DMS53 treated with DMSO at 0.1 percent for 48 hours (cell line): ENCODE data around the gene PRF1.
A peak's percentile ranks its signal among the peaks of the same experiment; 100 is the strongest.
"Not testable (repeated sequence)": the region's sequence is repeated elsewhere in the genome, so short reads cannot be mapped to it uniquely, and the experiment has no call there.

Experiments
- DNase-seq: peaks from one replicate; lab custom pipeline; 2025; ENCODE audit not compliant: unreplicated experiment; lab: John Stamatoyannopoulos, UW

PRF1 gene

DNA sequence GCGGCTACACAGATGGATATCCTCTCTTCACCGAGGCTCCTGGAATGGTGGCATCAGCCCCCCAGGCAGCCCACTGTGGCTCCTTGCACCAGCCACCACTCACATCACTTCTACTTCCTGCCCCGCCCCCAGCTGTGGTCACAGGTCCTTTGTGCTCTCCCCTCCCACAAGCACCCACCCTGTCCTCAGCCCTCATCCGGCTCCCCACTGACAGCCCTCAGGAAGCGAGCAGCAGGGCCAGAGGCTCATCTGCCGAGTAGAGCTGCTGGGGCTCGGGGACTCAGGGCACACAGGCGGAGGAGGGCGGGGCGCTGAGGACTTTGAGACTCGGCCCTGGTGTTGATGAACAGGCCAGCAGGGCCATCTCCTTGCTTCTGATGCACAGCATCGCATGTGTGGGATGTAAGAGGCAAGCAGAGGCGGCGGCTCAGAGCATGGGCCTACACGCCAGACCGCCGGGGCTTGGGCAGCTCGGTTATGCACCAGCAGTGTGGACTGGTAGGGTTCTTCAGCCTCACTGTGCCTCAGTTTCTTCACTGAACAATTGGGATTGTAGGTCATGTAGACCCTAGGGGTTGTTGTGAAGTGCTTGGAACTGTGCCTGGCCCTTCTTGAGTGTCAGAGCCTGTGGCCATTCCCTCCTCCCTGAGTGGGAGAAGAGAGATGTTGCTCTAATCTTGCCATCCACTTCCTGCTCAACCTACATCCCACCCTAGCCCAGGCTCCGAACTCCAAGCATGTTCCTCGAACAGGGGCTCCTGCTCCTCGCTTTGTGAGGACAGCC lies at the start of gene PRF1:
TSS of gene PRF1 (minus strand) at position 77 of the 784 bp plus-strand sequence. CDS start 1,839 bp downstream, outside the sequence.
- DNase-seq: no peak

DNA sequence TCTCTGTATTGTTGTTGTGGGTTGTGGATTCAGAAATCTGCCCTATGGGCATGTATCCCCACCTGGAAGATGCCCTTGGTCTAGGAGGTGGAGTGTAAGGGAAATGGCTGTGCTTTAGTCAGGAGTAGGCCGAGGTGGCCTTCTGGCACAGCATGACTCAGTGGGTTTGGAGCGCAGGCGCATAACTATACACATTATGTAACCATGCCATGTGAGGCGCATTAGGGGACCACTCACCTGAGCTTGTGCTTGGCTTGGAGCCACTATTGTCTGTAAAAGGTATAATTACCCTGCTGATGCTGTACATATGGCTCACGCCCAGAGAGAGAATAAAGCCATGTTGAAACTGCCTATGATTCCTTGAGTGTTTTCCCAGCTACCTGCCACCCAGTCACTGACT lies 49.1 kb upstream of the PRF1 start:
- no peak for DNase-seq

DNA sequence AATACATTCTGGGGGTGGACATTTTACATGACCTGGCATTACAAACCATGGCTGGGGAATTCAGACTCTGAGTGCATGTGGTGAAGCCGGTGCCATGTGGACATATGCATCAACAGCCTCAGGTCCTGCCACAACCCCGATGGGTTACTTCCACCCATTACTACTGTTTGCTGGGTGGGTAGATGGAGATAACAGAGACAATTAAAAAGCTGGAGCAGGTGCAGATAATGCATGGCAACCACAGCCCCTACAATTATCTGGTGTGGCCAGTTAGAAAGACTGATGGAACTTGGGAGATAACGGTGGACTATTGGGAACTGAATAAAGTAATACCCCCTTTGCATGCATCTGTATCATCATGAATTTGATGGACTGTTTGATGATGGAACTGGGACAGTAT lies 48.2 kb upstream of the PRF1 start:
- no peak for DNase-seq

DNA sequence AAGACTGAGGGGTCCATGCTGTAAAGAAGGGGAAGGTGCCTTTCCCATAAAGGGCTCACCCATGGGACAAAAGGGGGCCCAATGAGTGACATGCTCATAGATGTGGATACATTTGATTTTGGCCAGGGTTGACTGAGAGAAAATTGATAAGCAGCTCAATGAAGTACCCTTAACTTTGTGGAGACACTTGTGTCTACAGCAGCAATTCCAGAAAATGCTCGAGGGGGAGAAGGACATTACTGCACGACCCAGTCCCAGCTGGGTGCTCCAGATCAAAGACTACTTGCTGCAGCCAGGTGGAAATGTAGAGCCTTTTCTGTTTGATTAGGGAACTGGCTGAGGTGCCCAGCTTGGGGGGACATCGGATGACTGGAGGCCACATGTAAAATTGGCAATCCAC lies 47.6 kb upstream of the PRF1 start:
- DNase-seq: no peak

DNA sequence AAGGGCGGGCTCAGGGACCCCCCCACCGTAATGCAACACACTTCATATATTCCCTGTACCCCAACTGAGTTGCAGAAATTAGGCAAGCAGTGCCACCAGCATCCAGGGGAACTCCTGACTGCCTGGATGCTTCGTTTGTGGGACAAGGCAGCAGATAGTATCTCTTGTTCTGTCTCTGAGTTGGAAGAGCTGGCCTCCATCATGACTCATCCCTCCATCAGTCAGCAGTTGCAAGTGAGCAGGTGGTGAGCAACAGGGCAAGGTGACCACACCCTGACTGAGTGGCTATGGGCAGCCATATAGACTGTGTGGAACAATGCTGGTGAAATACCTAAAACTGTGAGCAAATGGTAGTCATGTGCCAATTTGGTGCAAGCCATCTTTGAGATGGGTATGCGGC lies 47.0 kb upstream of the PRF1 start:
- DNase-seq: peak; percentile 28

DNA sequence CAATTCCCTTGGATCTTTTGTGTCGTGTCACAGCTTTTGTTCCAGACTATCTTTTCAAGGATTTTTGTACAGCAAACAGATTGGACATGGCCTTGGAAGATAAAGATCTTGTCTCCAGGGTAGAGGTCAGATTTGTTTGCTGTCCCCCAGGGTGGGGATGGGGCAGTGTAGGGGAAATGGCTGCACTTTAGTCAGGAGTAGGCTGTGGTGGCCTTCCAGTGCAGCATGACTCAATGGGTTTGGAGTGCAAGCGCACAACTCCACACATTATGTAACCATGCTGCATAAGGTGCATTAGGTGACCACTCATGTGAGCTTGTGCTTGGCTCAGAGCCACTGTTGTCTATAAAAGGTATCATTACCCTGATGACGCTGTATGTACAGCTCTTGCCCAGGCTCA lies 45.9 kb upstream of the PRF1 start:
- DNase-seq: no peak

DNA sequence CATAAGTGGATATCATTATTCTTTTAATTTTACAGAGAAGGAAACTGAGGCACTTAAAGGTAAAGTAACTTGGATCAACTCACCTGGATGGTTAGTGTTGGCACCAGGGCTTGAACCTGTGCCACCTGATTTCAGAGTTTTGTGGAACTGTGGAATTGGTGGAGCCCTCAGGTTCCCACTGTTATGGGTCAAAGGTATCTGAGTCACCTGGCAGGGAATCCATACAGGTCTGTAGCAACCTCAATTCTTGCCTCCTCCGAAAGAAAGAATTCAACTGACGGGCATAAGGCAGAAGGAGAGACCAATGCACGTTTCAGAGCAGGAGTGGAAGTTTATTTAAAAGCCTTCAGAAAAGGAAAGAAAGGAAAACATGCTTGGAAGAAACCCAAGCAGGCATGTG lies 44.5 kb upstream of the PRF1 start:
- no peak for DNase-seq

DNA sequence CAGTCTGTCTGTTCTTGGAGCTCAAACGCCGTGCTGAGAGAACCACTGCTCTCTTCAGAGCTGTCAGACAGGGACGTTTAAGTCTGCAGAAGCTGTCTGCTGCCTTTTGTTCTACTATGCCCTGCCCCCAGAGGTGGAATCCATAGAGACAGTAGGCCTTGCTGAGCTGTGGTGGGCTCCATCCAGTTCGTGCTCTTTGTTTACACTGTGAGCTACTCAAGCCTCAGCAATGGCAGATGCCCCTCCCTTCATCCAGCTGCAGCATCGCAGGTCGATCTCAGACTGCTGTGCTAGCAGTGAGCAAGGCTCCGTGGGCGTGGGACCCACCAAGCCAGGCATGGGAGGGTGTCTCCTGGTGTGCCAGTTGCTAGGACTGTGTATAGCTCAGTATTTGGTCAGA lies 42.4 kb upstream of the PRF1 start:
- not testable (repeated sequence) for DNase-seq

DNA sequence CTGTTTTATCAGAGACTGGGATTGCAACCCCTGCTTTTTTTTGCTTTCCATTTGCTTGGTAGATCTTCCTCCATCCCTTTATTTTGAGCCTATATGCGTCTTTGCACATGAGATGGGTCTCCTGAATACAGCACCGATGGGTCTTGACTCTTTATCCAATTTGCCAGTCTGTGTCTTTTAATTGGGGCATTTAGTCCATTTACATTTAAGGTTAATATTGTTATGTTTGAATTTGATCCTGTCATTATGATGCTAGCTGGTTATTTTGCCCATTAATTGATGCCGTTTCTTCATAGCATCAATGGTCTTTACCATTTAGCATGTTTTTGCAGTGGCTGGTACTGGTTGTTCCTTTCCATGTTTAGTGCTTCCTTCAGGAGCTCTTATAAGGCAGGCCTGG lies 40.7 kb upstream of the PRF1 start:
- DNase-seq: not testable (repeated sequence)

DNA sequence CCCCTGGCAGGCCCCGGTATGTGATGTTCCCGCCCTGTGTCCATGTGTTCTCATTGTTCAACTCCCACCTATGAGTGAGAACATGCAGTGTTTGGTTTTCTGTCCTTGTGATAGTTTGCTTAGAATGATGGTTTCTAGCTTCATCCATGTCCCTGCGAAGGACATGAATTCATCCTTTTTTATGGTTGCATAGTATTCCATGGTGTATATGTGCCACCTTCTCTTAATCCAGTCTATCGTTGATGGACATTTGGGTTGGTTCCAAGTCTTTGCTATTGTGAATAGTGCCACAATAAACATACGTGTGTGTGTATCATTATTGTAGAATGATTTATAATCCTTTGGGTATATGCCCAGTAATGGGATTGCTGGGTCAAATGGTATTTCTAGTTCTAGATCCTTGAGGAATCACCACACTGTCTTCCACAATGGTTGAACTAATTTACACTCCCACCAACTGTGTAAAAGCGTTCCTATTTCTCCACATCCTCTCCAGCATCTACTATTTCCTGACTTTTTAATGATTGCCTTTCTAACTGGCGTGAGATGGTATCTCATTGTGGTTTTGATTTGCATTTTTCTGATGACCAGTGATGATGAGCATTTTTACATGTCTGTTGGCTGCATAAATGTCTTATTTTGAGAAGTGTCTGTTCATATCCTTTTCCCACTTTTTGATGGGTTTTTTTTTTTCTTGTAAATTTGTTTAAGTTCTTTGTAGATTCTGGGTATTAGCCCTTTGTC lies 37.3 kb upstream of the PRF1 start:
- not testable (repeated sequence) for DNase-seq

DNA sequence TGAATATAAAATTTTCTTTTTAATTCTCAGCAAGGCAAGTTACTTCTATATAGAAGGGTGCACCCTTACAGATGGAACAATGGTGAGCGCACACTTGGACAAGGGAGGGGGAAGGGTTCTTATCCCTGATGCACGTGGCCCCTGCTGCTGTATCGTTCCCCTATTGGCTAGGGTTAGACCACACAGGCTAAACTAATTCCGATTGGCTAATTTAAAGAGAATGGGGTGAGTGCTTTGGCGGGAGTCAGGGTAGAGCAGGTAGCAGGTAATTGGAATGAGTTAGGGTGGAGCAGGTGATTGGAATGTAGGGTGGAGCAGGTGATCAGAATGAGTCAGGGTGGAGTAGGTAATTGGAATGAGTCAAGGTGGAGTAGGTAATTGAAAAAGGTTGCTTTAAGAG lies 32.0 kb upstream of the PRF1 start:
- not testable (repeated sequence) for DNase-seq

DNA sequence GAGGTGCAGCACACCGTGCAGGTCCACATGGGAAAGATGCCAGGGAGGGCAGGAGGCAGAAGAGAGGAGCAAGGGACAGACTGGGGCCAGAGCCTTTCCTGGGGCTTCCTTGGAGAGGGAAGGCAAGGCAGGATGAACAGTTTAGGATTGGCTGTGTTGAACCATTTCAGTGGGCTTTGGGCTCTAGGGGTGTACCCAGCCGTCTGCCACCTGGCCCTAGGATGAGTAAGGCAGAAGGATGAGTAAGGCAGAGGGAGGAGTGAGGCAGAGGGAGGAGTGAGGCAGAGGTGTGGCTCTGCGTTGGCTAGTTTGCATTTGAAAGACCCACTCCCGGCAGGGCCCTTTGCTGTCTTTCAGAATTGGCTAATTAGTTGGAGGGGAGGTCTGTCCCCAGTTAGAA lies 31.5 kb upstream of the PRF1 start:
- no peak for DNase-seq

DNA sequence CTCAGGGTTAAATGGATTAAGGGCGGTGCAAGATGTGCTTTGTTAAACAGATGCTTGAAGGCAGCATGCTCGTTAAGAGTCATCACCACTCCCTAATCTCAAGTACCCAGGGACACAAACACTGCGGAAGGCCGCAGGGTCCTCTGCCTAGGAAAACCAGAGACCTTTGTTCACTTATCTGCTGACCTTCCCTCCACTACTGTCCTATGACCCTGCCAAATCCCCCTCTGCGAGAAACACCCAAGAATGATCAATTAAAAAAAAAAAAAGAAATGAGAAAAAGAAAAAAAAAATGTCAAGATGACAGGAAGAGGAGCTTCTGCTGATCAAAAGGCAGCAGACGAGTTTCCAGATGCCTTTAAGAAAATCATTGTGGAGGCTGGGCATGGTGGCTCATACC lies 29.2 kb upstream of the PRF1 start:
- DNase-seq: not testable (repeated sequence)

DNA sequence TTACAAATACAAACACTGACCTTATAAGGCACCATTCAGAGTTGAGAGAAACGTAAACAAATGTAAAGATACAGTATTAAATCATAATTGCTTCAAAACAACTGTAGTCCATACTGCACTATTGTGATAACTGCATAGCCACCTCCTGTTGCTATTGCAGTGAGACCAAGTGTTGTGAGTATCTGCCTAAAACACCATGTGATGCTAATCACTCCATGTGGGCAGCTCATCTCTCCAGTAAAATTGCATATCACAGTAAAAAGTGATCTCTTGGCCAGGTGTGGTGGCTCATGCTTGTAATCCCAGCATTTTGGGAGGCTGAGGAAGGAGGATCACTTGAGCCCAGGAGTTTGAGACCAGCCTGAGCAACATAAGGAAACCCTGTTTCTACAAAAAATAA lies 26.8 kb upstream of the PRF1 start:
- no peak for DNase-seq

DNA sequence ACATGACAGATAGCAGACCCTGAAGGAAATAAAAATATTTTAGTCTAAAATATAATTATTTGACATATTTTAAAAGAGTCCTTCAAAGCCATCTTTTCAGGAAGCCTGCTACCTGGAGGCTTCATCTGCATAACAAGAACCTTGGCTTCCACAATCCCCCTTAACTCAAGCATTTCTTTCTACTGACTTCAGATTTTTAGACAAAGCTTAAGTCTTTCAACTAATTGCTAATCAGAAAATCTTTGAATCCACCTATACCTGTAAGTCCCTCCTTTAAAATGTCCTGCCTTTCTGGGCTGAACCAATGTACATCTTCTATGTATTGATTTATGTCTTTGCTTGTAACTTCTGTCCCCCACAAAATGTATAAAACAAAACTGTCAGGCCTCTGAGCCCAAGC lies 23.5 kb upstream of the PRF1 start:
- DNase-seq: no peak

DNA sequence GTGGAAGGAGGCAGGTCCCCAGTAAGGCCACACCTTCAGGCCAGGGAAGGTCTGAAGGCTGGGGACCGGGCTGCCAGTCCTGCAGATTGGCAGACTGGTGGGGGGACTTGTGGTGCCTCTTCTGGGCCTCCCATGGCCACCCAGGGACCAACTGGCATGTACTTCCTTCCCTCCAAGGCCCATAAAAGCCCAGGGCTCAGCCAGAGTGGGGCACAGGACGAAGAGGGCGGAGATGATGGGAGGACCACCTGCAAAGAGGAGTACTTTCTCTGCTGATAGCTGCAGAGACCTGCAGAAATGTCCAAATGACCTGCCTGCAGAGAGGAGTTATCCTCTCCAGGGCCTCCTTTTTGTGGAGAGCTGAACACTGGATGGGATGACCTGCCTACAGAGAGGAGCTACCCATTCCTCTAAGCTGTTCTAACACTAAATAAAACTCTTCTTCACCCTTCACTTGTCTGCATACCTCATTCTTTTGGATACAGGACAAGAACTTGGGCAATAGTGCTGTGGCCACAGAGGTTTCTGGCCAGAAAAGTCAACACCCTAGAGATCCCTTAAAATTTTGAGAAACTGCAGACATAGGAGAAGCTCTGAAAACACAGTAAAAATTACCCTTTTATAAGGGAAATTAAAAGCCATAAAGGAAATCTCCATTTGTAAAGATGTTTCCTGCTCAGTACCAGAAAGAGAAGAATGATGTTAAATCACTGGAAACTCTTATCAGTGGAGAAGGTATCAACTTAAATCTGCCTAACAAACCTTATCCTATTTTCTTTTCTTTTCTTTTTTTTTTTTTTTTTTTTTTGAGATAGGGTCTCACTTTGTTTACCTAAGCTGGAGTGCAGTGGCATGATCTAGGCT lies 20.7 kb upstream of the PRF1 start:
- DNase-seq: no peak

DNA sequence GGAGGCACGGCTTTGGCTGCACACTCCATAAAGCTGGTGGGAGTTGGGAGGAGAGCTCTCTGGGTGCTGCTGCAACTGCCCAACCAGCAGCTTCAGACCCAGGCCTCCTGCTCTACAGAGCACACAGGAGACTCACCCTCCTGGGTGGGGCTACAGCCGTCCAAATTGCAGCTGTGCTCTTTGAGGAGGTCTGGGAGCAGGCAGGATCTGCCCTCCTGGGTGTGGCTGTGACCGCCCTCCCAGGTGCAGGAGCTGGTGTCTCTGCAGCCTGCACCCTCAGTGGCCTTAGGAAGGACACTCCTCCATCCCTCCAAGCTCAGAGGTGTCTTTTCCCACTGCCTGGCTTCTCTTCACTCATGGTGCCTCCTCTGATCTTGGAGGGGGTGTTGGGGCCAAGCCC lies 20.0 kb upstream of the PRF1 start:
- no peak for DNase-seq

DNA sequence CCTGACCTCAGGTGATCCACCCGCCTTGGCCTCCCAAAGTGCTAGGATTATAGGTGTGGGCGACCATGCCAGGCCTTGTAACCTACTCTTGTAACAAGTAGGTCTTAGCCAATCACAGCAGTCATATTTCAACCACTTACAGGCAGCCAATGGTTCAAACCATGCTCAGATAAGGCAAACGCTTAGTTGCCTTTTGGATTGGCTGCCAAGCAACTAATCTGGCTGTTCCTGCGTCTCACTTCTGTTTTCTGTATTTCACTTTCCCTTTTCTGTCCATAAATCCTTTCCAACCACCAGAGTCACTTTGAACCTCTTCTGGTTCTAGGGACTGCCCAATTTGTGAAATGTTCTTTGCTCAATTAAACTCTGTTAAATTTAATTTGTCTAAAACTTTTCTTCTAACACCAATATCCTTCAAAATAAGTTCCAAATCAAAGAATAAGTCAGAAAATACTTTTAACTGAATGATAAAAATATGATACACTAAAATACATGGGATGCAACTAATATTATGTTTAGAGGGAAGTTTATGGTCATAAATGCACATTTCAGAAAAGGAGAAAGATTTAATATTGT lies 19.1 kb upstream of the PRF1 start:
- no peak for DNase-seq

DNA sequence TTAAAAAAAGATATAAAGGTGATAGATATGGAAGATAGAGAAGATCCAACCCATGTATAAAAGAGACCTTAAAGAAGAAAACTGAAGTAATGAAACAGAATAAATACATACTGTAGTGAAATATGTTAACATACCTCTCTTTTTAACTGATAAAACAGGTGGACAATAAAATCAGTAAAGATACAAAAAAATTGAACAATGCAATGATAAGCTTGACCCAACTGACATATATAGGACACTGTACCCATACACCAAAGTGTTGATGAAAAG lies 17.4 kb upstream of the PRF1 start:
- no peak for DNase-seq

DNA sequence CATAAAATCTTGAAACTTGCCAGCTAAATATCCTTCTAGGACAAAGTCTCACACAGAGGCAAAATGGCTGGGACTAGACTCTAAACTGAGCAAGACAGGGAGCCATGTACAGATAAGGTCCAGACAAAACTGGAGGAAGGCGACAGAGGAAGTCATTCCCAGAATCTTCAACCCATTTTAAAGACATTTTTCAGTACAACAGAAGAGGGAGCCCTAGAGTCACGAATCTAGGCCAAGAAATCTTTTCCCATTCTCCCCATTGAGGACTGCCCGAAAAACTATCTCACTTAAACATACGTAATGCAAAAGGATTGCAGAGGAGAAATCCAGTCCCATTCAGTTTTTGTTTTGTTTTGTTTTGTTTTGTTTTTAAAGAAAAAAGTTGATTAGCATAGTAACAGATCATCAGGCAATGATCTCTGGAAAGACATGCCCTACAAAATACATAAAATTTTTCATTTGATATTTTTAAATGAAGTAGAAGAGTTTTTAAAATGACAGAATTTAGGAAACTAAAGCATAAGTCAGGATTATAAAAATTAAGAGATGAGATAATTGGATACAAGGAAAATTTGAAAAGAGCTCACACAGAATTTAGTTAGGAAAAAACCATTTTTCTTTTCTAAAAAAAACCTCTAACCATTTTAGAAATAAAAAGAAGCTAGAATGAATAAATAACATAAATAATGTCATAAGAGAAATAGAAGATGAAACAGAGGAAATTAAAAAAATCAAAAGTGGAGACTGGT lies 16.9 kb upstream of the PRF1 start:
- peak; percentile 42 for DNase-seq

DNA sequence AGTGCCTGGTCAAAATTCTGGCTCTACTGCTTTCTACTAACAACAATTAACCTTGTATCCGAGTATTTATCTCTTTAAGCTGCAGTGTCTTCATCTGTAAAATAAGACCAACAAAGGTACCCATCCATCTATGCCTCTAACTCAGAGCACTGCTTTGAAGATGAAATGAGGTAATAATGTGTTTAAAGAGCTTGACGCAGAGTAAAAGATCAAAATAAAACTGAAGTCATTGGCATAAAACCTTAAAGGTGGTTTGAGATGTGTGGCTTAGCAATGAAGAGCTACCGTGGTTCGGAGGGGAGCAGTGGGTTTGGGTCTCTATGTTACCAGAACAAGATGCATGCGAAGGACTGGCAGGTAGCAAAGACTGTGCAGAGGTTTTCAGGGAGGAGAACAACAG lies 16.1 kb upstream of the PRF1 start:
- no peak for DNase-seq
